Calu3 (cell line): Measurements from ENCODE around the gene EOMES. TPM values are rescaled to one million over a fixed set of nuclear protein-coding genes. Genes with fewer than 3 reads are reported as not detected.

Experiments used
- BruUV-seq: library from RNA; stranded (reverse); fragments of 400-500 nt; replicated peaks from 2 replicates; lab custom pipeline; 2021; lab: Mats Ljungman, UMichigan
- CTCF ChIA-PET: fragments of 300-600 bp; sonication (Branson Sonifier 250); formaldehyde crosslinking; loops from one replicate; lab custom pipeline; 2022; ENCODE audit warnings: antibody characterized with exemption; lab: Charles Lee
- DNase-seq: peaks from one replicate; pipeline ENCODE4 v3.0.0; 2022
- H3K27ac Mint-ChIP-seq: one replicate; pipeline ENCODE4 v1.8.0; 2022; ENCODE audit warnings: mixed read lengths; ENCODE audit not compliant: unreplicated experiment
- H3K27me3 Mint-ChIP-seq: one replicate; pipeline ENCODE4 v1.8.0; 2022; ENCODE audit warnings: mixed read lengths; ENCODE audit not compliant: unreplicated experiment
- H3K36me3 Mint-ChIP-seq: one replicate; pipeline ENCODE4 v1.8.0; 2022; ENCODE audit warnings: mild to moderate bottlenecking, moderate library complexity, mixed read lengths; ENCODE audit not compliant: insufficient read depth, unreplicated experiment
- H3K4me1 Mint-ChIP-seq: one replicate; pipeline ENCODE4 v1.8.0; 2022; ENCODE audit warnings: mild to moderate bottlenecking, low read depth, mixed read lengths; ENCODE audit not compliant: unreplicated experiment
- H3K4me3 Mint-ChIP-seq: one replicate; pipeline ENCODE4 v1.8.0; 2022; ENCODE audit warnings: mild to moderate bottlenecking, low read depth, moderate library complexity, mixed read lengths; ENCODE audit not compliant: unreplicated experiment
- H3K9me3 Mint-ChIP-seq: one replicate; pipeline ENCODE4 v1.8.0; 2022; ENCODE audit warnings: low read depth, mixed read lengths; ENCODE audit not compliant: unreplicated experiment
- CTCF ChIP-seq: fragments of 200-600 bp; IDR thresholded peaks from one replicate; pipeline ENCODE4 v1.8.0; 2022; ENCODE audit warnings: antibody characterized with exemption; ENCODE audit not compliant: unreplicated experiment
- intact Hi-C: fragments of 100-400 bp; cut with micrococcal nuclease; formaldehyde crosslinking; loops from one replicate; pipeline ENCODE4 v1.10.0; 2022; ENCODE audit not compliant: unreplicated experiment
- total RNA-seq: library from RNA; stranded (reverse); gene quantifications from 2 replicates; pipeline ENCODE4 v1.2.3, GENCODE V29; 2022

The EOMES gene
- total RNA-seq, 1 experiment from 2014 or later = 0.61 TPM

GRCh38 chr3:27719314-27720003 lies 2.7 kb downstream of the EOMES start:
- Mint-ChIP-seq H3K4me3 (no peak overlapping the region), H3K27me3 (peaks cover 20% of the 10 kb centered on the region), H3K36me3 (peaks cover 20% of the 10 kb centered on the region), H3K4me1 (peaks cover 2% of the 10 kb centered on the region), H3K27ac (no peak overlapping the region), H3K9me3 (no peaks in the 10 kb centered on the region)
- no peak for TF ChIP-seq CTCF
- DNase-seq = no peak
- BruUV-seq = no TSS peak
- intact Hi-C loops = no loop called here
- CTCF ChIA-PET = interaction anchor here (1.3 kb wide), 1 partner anchor 195 kb away, joined by 3 read pairs; no protein-coding TSS in a partner anchor

GRCh38 chr3:27718459-27718858 lies 3.7 kb downstream of the EOMES start:
- BruUV-seq = no TSS peak
- H3K4me1 Mint-ChIP-seq = peaks cover 12% of the 10 kb centered on the region
- intact Hi-C loops = no loop called here
- peaks cover 30% of the 10 kb centered on the region for H3K27me3 Mint-ChIP-seq
- no peak for DNase-seq
- CTCF ChIA-PET = no interaction called here
- H3K36me3 Mint-ChIP-seq = peaks cover 20% of the 10 kb centered on the region
- no peak overlapping the region for H3K27ac Mint-ChIP-seq
- H3K9me3 Mint-ChIP-seq = no peaks in the 10 kb centered on the region
- H3K4me3 Mint-ChIP-seq = no peak overlapping the region
- no peak for TF ChIP-seq CTCF

GRCh38 chr3:27717200-27717852 lies 4.8 kb downstream of the EOMES start:
- Mint-ChIP-seq H3K9me3 (no peaks in the 10 kb centered on the region), H3K36me3 (peaks cover 17% of the 10 kb centered on the region), H3K4me3 (no peak overlapping the region), H3K27ac (no peak overlapping the region), H3K27me3 (peaks cover 41% of the 10 kb centered on the region), H3K4me1 (peaks cover 19% of the 10 kb centered on the region)
- no TSS peak for BruUV-seq
- intact Hi-C loops = no loop called here
- CTCF ChIA-PET = no interaction called here
- no peak for DNase-seq
- TF ChIP-seq CTCF = no peak

- H3K4me1 Mint-ChIP-seq = peaks cover 25% of the 10 kb centered on the region
- H3K27ac Mint-ChIP-seq = no peak overlapping the region
- intact Hi-C loops = no loop called here
- no peak for TF ChIP-seq CTCF
- no peak for DNase-seq
- peaks cover 49% of the 10 kb centered on the region for H3K27me3 Mint-ChIP-seq
- BruUV-seq = no TSS peak
- no peaks in the 10 kb centered on the region for H3K9me3 Mint-ChIP-seq
- H3K36me3 Mint-ChIP-seq = peaks cover 11% of the 10 kb centered on the region
- no peak overlapping the region for H3K4me3 Mint-ChIP-seq
- CTCF ChIA-PET = interaction anchor here (0.7 kb wide), 1 partner anchor 426 kb away, joined by 4 read pairs; no protein-coding TSS in a partner anchor
Measured at GRCh38 chr3:27716309-27716708, 5.8 kb downstream of the EOMES start.
